SIG-M5 (cell line): ENCODE results near the gene COL5A1.

Experiments used
- DNase-seq: peaks from one replicate; lab custom pipeline; 2025; lab: John Stamatoyannopoulos, UW

Gene COL5A1

GRCh38 chr9:134626571-134627416 lies 14.8 kb upstream of the COL5A1 start:
- DNase-seq: no peak

- no peak for DNase-seq
Measured at GRCh38 chr9:134627417-134628353, 13.9 kb upstream of the COL5A1 start.

GRCh38 chr9:134628354-134628736 lies 13.3 kb upstream of the COL5A1 start:
- DNase-seq: no peak

GRCh38 chr9:134629061-134629585 lies 12.5 kb upstream of the COL5A1 start:
- DNase-seq: no peak

- no peak for DNase-seq
Measured at GRCh38 chr9:134629586-134630392, 11.8 kb upstream of the COL5A1 start.

GRCh38 chr9:134630393-134630790 lies 11.2 kb upstream of the COL5A1 start:
- DNase-seq: no peak

GRCh38 chr9:134630861-134631260 lies 10.7 kb upstream of the COL5A1 start:
- DNase-seq: no peak

GRCh38 chr9:134631881-134632280 lies 9.7 kb upstream of the COL5A1 start:
- no peak for DNase-seq

- no peak for DNase-seq
Measured at GRCh38 chr9:134632329-134632728, 9.3 kb upstream of the COL5A1 start.

GRCh38 chr9:134633362-134634142 lies 8.1 kb upstream of the COL5A1 start:
- DNase-seq: no peak

- DNase-seq: no peak
Measured at GRCh38 chr9:134634176-134634575, 7.4 kb upstream of the COL5A1 start.

GRCh38 chr9:134634667-134635230 lies 6.9 kb upstream of the COL5A1 start:
- DNase-seq: no peak

GRCh38 chr9:134635351-134636148 lies 6.1 kb upstream of the COL5A1 start:
- DNase-seq: no peak

GRCh38 chr9:134636149-134636507 lies 5.5 kb upstream of the COL5A1 start:
- DNase-seq: no peak

GRCh38 chr9:134637241-134637640 lies 4.4 kb upstream of the COL5A1 start:
- DNase-seq: no peak

- DNase-seq: no peak
Measured at GRCh38 chr9:134637696-134638501, 3.7 kb upstream of the COL5A1 start.

GRCh38 chr9:134638502-134639090 lies 3.0 kb upstream of the COL5A1 start:
- DNase-seq: no peak

GRCh38 chr9:134639994-134640393 lies 1.6 kb upstream of the COL5A1 start:
- no peak for DNase-seq
